Uterine smooth muscle cell (primary cell): ENCODE results near the gene MSTN. TPM values are rescaled to one million over a fixed set of nuclear protein-coding genes. Genes with fewer than 3 reads are reported as not detected.

Source experiments
- total RNA-seq: library from RNA; depleted of rRNA; stranded (reverse); fragments of >200 nt; gene quantifications from 2 replicates; pipeline ENCODE4 v1.2.3, GENCODE V29; 2014

Gene MSTN
- 0.11 and 0.12 TPM in 2 replicates for total RNA-seq

GRCh38 chr2:190062601-190063000 is at the start of gene MSTN:
Gene MSTN, minus strand, starts transcription at chr2:190062729. Its CDS starts 133 bp downstream, at chr2:190062596.

